KMS-11 (cell line): ENCODE results near the gene ARHGAP31.

Experiments used
- H2AFZ ChIP-seq: fragments of 200-600 bp; sonication (generic); 2 replicates; pipeline ENCODE4 v1.6.1; 2016; ENCODE audit warnings: antibody characterized with exemption, mixed run types, low read depth
- H3K27ac ChIP-seq: fragments of 200-600 bp; sonication (generic); 2 replicates; pipeline ENCODE4 v1.6.1; 2016; ENCODE audit warnings: mild to moderate bottlenecking, mixed run types
- H3K27me3 ChIP-seq: fragments of 200-600 bp; sonication (generic); 2 replicates; pipeline ENCODE4 v1.6.1; 2017; ENCODE audit warnings: mild to moderate bottlenecking, low read depth, mixed run types, moderate library complexity; ENCODE audit not compliant: insufficient read depth
- H3K36me3 ChIP-seq: fragments of 200-600 bp; sonication (generic); 2 replicates; pipeline ENCODE4 v1.6.1; 2017; ENCODE audit warnings: mild to moderate bottlenecking, mixed run types; ENCODE audit not compliant: insufficient read depth
- H3K4me1 ChIP-seq: fragments of 200-600 bp; sonication (generic); 2 replicates; pipeline ENCODE4 v1.6.1; 2016; ENCODE audit warnings: mild to moderate bottlenecking, low read depth, mixed run types; ENCODE audit not compliant: poor library complexity, severe bottlenecking
- H3K4me2 ChIP-seq: fragments of 200-600 bp; sonication (generic); 2 replicates; pipeline ENCODE4 v1.7.0; 2016; ENCODE audit warnings: mild to moderate bottlenecking, mixed run types
- H3K4me3 ChIP-seq: fragments of 200-600 bp; sonication (generic); IDR thresholded peaks from 2 replicates; pipeline ENCODE4 v1.6.1; 2017; ENCODE audit warnings: low read depth, low read length, mixed read lengths; ENCODE audit not compliant: insufficient read depth
- H3K79me2 ChIP-seq: fragments of 200-600 bp; sonication (generic); 2 replicates; pipeline ENCODE4 v1.6.1; 2016; ENCODE audit warnings: low read depth, mixed run types; ENCODE audit not compliant: insufficient read depth
- H3K9ac ChIP-seq: fragments of 200-600 bp; sonication (generic); 2 replicates; pipeline ENCODE4 v1.6.1; 2016; ENCODE audit warnings: mild to moderate bottlenecking, mixed run types
- H4K20me1 ChIP-seq: fragments of 200-600 bp; sonication (generic); 2 replicates; pipeline ENCODE4 v1.6.1; 2016; ENCODE audit warnings: mild to moderate bottlenecking, mixed run types; ENCODE audit not compliant: insufficient read depth
- TF ChIP-seq, protein P1 (sequence below): fragments of 200-600 bp; sonication (generic); conservative IDR thresholded peaks from 2 replicates; pipeline ENCODE4 v1.6.1; 2017; ENCODE audit warnings: low read depth, mild to moderate bottlenecking, antibody characterized with exemption, low read length, moderate library complexity, mixed read lengths

Gene ARHGAP31

GRCh38 chr3:119401069-119401468 lies 106.9 kb downstream of the ARHGAP31 start:
- Histone ChIP-seq H3K27ac (no peak overlapping the region), H3K4me3 (no peak overlapping the region), H3K4me1 (peaks cover 4% of the 10 kb centered on the region), H2AFZ (no peak overlapping the region), H3K27me3 (no peaks in the 10 kb centered on the region), H3K36me3 (no peaks in the 10 kb centered on the region), H3K4me2 (no peak overlapping the region), H3K9ac (no peak overlapping the region), H3K79me2 (no peaks in the 10 kb centered on the region), H4K20me1 (no peaks in the 10 kb centered on the region)
- TF ChIP-seq, protein P1, sequence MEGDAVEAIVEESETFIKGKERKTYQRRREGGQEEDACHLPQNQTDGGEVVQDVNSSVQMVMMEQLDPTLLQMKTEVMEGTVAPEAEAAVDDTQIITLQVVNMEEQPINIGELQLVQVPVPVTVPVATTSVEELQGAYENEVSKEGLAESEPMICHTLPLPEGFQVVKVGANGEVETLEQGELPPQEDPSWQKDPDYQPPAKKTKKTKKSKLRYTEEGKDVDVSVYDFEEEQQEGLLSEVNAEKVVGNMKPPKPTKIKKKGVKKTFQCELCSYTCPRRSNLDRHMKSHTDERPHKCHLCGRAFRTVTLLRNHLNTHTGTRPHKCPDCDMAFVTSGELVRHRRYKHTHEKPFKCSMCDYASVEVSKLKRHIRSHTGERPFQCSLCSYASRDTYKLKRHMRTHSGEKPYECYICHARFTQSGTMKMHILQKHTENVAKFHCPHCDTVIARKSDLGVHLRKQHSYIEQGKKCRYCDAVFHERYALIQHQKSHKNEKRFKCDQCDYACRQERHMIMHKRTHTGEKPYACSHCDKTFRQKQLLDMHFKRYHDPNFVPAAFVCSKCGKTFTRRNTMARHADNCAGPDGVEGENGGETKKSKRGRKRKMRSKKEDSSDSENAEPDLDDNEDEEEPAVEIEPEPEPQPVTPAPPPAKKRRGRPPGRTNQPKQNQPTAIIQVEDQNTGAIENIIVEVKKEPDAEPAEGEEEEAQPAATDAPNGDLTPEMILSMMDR: no peak

DNA sequence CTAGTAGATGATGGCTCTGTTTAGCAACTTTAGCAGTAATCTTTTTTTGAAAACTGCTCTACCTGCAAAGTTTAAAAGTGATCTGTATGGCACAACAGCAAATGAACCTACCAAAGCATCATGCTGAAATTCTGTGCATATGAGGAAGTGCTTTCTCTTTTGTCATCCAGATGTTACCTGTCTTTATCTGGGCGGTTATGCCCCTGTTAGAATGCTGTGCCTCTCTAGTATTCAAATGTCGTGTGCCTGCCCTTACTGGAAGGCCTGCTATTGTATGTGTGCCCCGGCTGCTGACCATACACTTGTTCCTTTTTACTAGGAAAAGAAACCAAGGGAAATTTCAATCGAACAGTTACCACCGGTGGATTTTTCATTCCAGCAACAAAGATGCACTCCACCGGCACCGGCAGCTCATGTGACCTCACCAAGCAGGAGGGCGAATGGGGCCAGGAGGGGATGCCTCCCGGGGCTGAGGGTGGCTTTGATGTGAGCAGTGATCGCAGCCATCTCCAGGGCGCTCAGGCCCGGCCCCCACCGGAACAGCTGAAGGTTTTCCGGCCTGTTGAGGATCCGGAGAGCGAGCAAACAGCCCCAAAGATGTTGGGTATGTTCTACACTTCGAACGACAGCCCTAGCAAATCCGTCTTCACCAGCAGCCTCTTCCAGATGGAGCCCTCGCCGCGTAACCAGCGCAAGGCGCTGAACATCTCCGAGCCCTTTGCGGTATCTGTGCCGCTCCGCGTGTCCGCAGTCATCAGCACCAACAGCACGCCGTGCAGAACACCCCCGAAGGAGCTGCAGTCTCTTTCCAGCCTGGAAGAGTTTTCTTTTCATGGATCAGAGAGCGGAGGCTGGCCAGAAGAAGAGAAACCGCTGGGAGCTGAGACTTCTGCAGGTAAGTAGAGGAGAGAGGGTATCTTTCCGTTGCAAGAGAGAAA lies 107.6 kb downstream of the ARHGAP31 start:
- H3K4me2 ChIP-seq: no peak overlapping the region
- no peak overlapping the region for H2AFZ ChIP-seq
- no peak overlapping the region for H3K4me3 ChIP-seq
- H3K79me2 ChIP-seq: no peaks in the 10 kb centered on the region
- no peaks in the 10 kb centered on the region for H3K36me3 ChIP-seq
- no peaks in the 10 kb centered on the region for H4K20me1 ChIP-seq
- no peaks in the 10 kb centered on the region for H3K4me1 ChIP-seq
- no peak overlapping the region for H3K27ac ChIP-seq
- no peaks in the 10 kb centered on the region for H3K27me3 ChIP-seq
- no peak overlapping the region for H3K9ac ChIP-seq
- TF ChIP-seq, protein P1: no peak

DNA sequence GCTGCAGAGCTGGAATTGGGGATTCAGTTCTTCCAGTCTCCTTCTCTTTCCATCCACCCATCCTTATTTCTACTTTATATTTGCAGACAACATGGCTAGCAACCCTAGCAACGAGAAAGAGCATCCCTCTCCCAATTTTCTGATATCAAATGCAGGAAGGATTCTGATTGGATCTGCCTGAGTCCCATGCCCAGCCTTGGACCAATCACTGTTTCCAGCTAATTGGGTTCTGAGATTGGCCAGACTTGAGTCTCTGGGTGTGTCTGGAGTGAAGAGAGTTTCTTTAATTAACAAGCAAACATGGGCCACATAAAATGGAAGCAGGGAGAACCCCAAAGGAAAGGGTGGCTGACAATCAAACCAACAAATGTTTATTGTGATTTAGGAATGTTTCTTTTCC lies 108.6 kb downstream of the ARHGAP31 start:
- Histone ChIP-seq H3K4me2 (no peak overlapping the region), H3K4me1 (no peaks in the 10 kb centered on the region), H4K20me1 (no peaks in the 10 kb centered on the region), H3K79me2 (no peaks in the 10 kb centered on the region), H2AFZ (no peak overlapping the region), H3K4me3 (no peak overlapping the region), H3K9ac (no peak overlapping the region), H3K36me3 (no peaks in the 10 kb centered on the region), H3K27ac (no peak overlapping the region), H3K27me3 (no peaks in the 10 kb centered on the region)
- TF ChIP-seq, protein P1: no peak

GRCh38 chr3:119403201-119403600 lies 109.0 kb downstream of the ARHGAP31 start:
- H3K4me1 ChIP-seq: no peaks in the 10 kb centered on the region
- TF ChIP-seq, protein P1: no peak
- no peak overlapping the region for H2AFZ ChIP-seq
- no peaks in the 10 kb centered on the region for H3K79me2 ChIP-seq
- H3K27ac ChIP-seq: no peak overlapping the region
- no peaks in the 10 kb centered on the region for H4K20me1 ChIP-seq
- no peaks in the 10 kb centered on the region for H3K36me3 ChIP-seq
- no peaks in the 10 kb centered on the region for H3K27me3 ChIP-seq
- H3K4me3 ChIP-seq: no peak overlapping the region
- H3K9ac ChIP-seq: no peak overlapping the region
- H3K4me2 ChIP-seq: no peak overlapping the region
